Neural cell (in vitro differentiated cells): ENCODE measurements around the gene TMEM191C. TPM values are rescaled to one million over a fixed set of nuclear protein-coding genes. Genes with fewer than 3 reads are reported as not detected.
"Not testable (repeated sequence)": the region's sequence is repeated elsewhere in the genome, so short reads cannot be mapped to it uniquely, and the experiment has no call there.

Experiments
- H2AFZ ChIP-seq: fragments of 200-600, 300-800 bp; sonication (generic), shearing (Covaris generic); 2 replicates; pipeline ENCODE4 v1.6.0; 2014; ENCODE audit warnings: low read depth, mild to moderate bottlenecking, antibody characterized with exemption, low read length, moderate library complexity
- H3F3A ChIP-seq: fragments of 200-600 bp; shearing (Covaris generic); 2 replicates; pipeline ENCODE4 v1.6.1; 2016; ENCODE audit warnings: mild to moderate bottlenecking, moderate library complexity, mixed read lengths, antibody characterized with exemption, low read length; ENCODE audit not compliant: insufficient read depth, poor library complexity, severe bottlenecking
- H3K27ac ChIP-seq: fragments of 200-600, 300-800 bp; sonication (generic), shearing (Covaris generic); 2 replicates; pipeline ENCODE4 v1.5.1; 2014; ENCODE audit warnings: mild to moderate bottlenecking, low read length, moderate library complexity
- H3K27me3 ChIP-seq: fragments of 300-800, 200-600 bp; sonication (generic), shearing (Covaris generic); 2 replicates; pipeline ENCODE4 v1.6.0; 2014; ENCODE audit warnings: mild to moderate bottlenecking, low read depth, low read length, moderate library complexity; ENCODE audit not compliant: insufficient read depth
- H3K36me3 ChIP-seq: fragments of 300-800, 200-600 bp; sonication (generic), shearing (Covaris generic); 2 replicates; pipeline ENCODE4 v1.5.1; 2014; ENCODE audit warnings: mild to moderate bottlenecking, antibody characterized with exemption, low read length, moderate library complexity; ENCODE audit not compliant: insufficient read depth
- H3K4me2 ChIP-seq: fragments of 300-800, 200-600 bp; sonication (generic), shearing (Covaris generic); 2 replicates; pipeline ENCODE4 v1.6.0; 2014; ENCODE audit warnings: mild to moderate bottlenecking, low read length
- H3K4me3 ChIP-seq: fragments of 300-800, 200-600 bp; sonication (generic), shearing (Covaris generic); 2 replicates; pipeline ENCODE4 v1.5.1; 2014; ENCODE audit warnings: mild to moderate bottlenecking, low read length, moderate library complexity
- H3K79me2 ChIP-seq: fragments of 200-600 bp; shearing (Covaris generic); replicated peaks from 2 replicates; pipeline ENCODE4 v1.6.0; 2014; ENCODE audit warnings: mild to moderate bottlenecking, low read length, moderate library complexity; ENCODE audit not compliant: insufficient read depth
- H3K9ac ChIP-seq: fragments of 300-800, 200-600 bp; sonication (generic), shearing (Covaris generic); 2 replicates; pipeline ENCODE4 v1.6.1; 2016; ENCODE audit warnings: mild to moderate bottlenecking, low read length, mixed read lengths
- H3K9me2 ChIP-seq: fragments of 200-600 bp; shearing (Covaris generic); 2 replicates; pipeline ENCODE4 v1.6.1; 2016; ENCODE audit warnings: mild to moderate bottlenecking, low read length, mixed read lengths; ENCODE audit not compliant: insufficient read depth
- H3K9me3 ChIP-seq: fragments of 200-600, 300-800 bp; sonication (generic), shearing (Covaris generic); 2 replicates; pipeline ENCODE4 v1.6.1; 2016; ENCODE audit warnings: mild to moderate bottlenecking, mixed run types, low read length, moderate library complexity, mixed read lengths
- H4K20me1 ChIP-seq: fragments of 200-600 bp; shearing (Covaris generic); 2 replicates; pipeline ENCODE4 v1.6.1; 2016; ENCODE audit warnings: mild to moderate bottlenecking, mixed run types; ENCODE audit not compliant: insufficient read depth
- polyA plus RNA-seq: library from polyadenylated mRNA; depleted of rRNA; stranded (reverse); fragments of >200 nt; gene quantifications from 2 replicates; pipeline ENCODE4 v1.2.3, GENCODE V29; 2014

TMEM191C gene
- polyA plus RNA-seq, 1 donor from 2014 or later: 68.3 TPM

DNA sequence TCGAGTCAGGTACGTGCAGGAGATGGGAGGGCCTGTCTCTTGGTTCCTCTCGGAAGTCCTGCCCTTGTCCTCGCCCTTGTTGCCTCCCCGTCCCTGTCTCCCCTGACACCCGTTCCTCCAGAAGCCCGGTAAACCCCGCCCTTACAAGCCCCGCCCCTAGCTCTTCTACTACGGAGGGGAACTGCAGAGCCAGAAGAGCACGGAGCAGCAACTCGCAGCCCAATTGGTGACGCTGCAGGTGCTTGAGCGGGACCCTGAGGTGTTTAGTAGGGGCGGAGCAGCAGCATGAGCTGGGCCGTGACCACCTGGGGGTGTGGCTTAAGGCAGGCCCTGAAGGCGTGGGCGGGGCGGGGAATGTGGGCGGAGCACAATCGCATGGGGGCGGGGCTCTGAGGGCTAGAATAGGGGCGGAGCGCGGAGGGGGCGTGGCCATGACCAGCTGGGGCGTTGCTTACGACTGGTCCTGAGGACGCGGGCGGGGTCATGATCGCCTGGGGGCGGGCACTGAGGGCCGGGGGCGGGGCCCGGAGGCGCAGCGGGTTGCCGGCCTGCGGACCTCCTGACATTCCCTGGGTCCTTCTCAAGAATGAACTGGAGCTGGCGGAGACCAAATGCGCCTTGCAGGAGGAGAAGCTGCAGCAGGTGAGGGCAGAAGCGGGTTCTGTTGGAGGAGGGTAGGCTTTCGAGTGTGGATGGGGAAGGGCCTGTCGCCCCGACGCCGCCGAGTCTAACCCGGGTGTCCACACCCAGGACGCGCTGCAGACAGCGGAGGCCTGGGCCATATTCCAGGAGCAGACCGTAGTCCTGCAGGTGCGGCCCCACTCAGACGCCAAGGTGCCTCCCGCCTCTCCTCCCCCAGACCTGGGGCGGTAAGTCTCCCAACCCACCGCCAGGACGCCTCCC, 1.3 kb downstream of the TMEM191C start:
- not testable (repeated sequence) for H3K79me2 ChIP-seq, H3K9ac ChIP-seq, H3F3A ChIP-seq, H3K36me3 ChIP-seq, H3K9me3 ChIP-seq, H4K20me1 ChIP-seq, H3K4me2 ChIP-seq, H3K27ac ChIP-seq, H3K9me2 ChIP-seq, H2AFZ ChIP-seq, H3K27me3 ChIP-seq
- H3K4me3 ChIP-seq: peak overlapping the region; percentile 41

DNA sequence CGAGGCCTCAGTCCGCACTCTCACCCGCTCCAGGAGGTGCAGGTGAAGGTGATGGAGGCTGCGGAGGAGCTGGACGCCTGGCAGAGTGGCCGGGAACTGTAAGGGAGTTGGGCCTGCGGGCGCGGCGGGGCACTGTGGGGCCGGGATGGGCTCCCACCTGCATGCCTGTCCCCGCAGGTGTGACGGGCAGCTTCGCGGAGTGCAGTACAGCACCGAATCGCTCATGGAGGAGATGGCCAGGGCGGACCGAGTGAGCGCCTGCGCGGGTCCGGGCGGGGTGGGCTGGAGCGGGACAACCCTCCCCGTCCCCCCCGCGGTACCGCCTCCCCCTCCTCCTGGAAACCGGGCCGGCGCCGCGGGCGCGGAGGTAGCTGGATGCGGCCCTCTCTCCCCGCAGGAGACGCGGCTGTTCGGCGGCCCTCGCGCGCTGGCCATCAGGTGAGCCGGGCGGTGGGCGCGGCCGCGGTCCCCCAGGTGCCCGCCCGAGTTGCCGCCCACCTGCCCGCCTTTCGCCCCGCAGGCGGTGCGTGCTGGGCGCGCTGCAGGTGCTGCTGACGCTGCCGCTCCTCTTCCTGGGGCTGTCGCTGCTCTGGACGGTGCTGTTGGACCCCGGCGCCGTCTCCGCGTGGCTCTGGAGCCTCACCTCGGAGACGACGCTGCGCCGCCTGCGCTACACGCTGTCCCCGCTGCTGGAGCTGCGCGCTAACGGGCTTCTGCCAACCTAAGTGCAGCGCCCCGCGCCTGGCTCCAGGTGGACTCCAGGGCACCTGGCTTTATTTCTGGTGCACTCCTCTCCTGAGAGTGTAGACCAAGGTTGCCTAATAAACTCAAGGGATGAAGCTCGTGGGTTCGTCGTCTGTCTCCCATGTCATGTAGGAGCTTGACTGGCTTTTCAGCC, 2.2 kb downstream of the TMEM191C start:
- H4K20me1 ChIP-seq, H2AFZ ChIP-seq, H3K79me2 ChIP-seq, H3F3A ChIP-seq, H3K4me2 ChIP-seq, H3K9me2 ChIP-seq, H3K36me3 ChIP-seq, H3K27me3 ChIP-seq, H3K27ac ChIP-seq, H3K9ac ChIP-seq, H3K9me3 ChIP-seq, H3K4me3 ChIP-seq: not testable (repeated sequence)

- H2AFZ ChIP-seq, H4K20me1 ChIP-seq, H3K79me2 ChIP-seq, H3K36me3 ChIP-seq, H3K9me3 ChIP-seq, H3K27ac ChIP-seq, H3K4me2 ChIP-seq, H3K27me3 ChIP-seq, H3F3A ChIP-seq, H3K4me3 ChIP-seq, H3K9me2 ChIP-seq, H3K9ac ChIP-seq: not testable (repeated sequence)
Observed at GRCh38 chr22:21472984-21473383, 5.8 kb downstream of the TMEM191C start.

DNA sequence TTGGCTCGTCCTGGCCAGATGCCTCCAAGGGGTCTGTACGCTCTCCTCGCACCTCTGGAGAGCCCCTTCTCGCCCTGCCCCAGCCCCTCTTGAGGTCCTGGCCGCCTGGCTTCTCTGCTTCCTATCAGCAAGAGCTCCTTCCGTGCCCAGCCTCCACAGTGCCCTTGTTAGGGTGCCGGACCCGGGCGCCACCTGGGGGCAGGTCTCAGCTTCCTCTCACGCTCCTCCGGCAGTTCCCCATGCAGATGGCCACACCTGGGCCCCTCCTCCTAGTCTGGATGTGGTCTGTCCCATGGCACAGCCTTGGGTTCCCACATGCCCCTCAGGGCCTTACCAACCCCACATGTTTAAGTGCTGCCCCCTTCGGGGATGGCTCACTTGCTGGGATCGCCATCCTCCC, 6.5 kb downstream of the TMEM191C start:
- not testable (repeated sequence) for H4K20me1 ChIP-seq, H3K79me2 ChIP-seq

GRCh38 chr22:21484039-21484438, 16.9 kb downstream of the TMEM191C start:
- not testable (repeated sequence) for H3F3A ChIP-seq, H2AFZ ChIP-seq, H3K9me3 ChIP-seq, H3K27me3 ChIP-seq, H3K4me2 ChIP-seq, H3K9ac ChIP-seq, H3K79me2 ChIP-seq, H3K27ac ChIP-seq, H3K9me2 ChIP-seq, H3K36me3 ChIP-seq, H3K4me3 ChIP-seq, H4K20me1 ChIP-seq

More for the DNA sequence above, 6.5 kb downstream of the TMEM191C start:
- H3K27ac ChIP-seq, H2AFZ ChIP-seq, H3F3A ChIP-seq, H3K36me3 ChIP-seq, H3K9ac ChIP-seq, H3K27me3 ChIP-seq, H3K4me3 ChIP-seq, H3K9me3 ChIP-seq, H3K4me2 ChIP-seq, H3K9me2 ChIP-seq: not testable (repeated sequence)

- not testable (repeated sequence) for H3K9me2 ChIP-seq, H3K27ac ChIP-seq, H3K4me3 ChIP-seq, H3K27me3 ChIP-seq, H3F3A ChIP-seq, H3K36me3 ChIP-seq, H4K20me1 ChIP-seq, H3K9me3 ChIP-seq, H3K9ac ChIP-seq, H3K79me2 ChIP-seq, H2AFZ ChIP-seq, H3K4me2 ChIP-seq
Observed at GRCh38 chr22:21487723-21488122, 20.5 kb downstream of the TMEM191C start.

- H3K4me2 ChIP-seq, H3K9me2 ChIP-seq, H3K4me3 ChIP-seq, H2AFZ ChIP-seq, H3K79me2 ChIP-seq, H3F3A ChIP-seq, H3K36me3 ChIP-seq, H3K9me3 ChIP-seq, H3K27me3 ChIP-seq, H4K20me1 ChIP-seq, H3K9ac ChIP-seq, H3K27ac ChIP-seq: not testable (repeated sequence)
Observed at GRCh38 chr22:21489149-21489680, 22.0 kb downstream of the TMEM191C start.
